ENCODE results near the gene COMMD3. TPM values are rescaled to one million over a fixed set of nuclear protein-coding genes. Genes with fewer than 3 reads are reported as not detected.

COMMD3 gene
- total RNA-seq, 1 experiment from 2014 or later: 69.4 TPM

DNA sequence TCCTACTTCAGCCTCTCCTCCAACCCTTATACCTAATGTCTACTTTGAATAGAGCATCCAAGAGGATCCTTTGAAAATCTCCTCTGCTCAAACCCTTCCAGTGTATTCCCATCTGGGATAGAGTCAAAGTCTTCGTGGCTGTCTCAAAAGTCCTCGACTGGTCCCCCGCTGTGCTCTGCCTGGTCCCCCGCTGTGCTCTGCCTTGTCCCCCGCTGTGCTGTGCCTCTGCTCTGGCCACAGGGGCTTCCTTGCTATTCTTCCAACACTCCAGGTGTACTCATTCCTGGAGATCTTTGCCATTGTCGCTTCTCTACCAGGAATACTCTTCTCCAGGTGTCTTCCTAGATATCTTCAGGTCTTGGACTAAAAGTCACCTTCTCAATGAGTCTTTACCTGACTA, 36.1 kb upstream of the COMMD3 start:
- H3K9me3 Mint-ChIP-seq (ENCODE audit: unreplicated experiment): no peaks in the 10 kb centered on the region
- POLR2A ChIA-PET: interaction anchor here (0.7 kb wide), 1 partner anchor 353 kb away, joined by 3 read pairs; no protein-coding TSS in a partner anchor
- TF ChIP-seq, protein P1, sequence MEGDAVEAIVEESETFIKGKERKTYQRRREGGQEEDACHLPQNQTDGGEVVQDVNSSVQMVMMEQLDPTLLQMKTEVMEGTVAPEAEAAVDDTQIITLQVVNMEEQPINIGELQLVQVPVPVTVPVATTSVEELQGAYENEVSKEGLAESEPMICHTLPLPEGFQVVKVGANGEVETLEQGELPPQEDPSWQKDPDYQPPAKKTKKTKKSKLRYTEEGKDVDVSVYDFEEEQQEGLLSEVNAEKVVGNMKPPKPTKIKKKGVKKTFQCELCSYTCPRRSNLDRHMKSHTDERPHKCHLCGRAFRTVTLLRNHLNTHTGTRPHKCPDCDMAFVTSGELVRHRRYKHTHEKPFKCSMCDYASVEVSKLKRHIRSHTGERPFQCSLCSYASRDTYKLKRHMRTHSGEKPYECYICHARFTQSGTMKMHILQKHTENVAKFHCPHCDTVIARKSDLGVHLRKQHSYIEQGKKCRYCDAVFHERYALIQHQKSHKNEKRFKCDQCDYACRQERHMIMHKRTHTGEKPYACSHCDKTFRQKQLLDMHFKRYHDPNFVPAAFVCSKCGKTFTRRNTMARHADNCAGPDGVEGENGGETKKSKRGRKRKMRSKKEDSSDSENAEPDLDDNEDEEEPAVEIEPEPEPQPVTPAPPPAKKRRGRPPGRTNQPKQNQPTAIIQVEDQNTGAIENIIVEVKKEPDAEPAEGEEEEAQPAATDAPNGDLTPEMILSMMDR (IDR thresholded peaks at IDR 0.05; ENCODE audit: unreplicated experiment): no peak
- H3K4me3 Mint-ChIP-seq (ENCODE audit: unreplicated experiment): no peak overlapping the region
- intact Hi-C loops (cut with micrococcal nuclease): no loop called here
- DNase-seq (ENCODE audit: unreplicated experiment): no peak
- no peak overlapping the region for H3K27ac Mint-ChIP-seq (ENCODE audit: low read depth, unreplicated experiment)
- CTCF ChIA-PET: interaction anchor here (0.7 kb wide), 1 partner anchor 775 kb away, joined by 3 read pairs; no protein-coding TSS in a partner anchor
- BruUV-seq (replicated peaks): no TSS peak
- no peaks in the 10 kb centered on the region for H3K4me1 Mint-ChIP-seq (ENCODE audit: insufficient read depth, unreplicated experiment)
- H3K36me3 Mint-ChIP-seq (ENCODE audit: insufficient read depth, unreplicated experiment): no peaks in the 10 kb centered on the region
- H3K27me3 Mint-ChIP-seq (ENCODE audit: insufficient read depth, unreplicated experiment): peaks cover 15% of the 10 kb centered on the region

GRCh38 chr10:22285130-22285529, 31.1 kb upstream of the COMMD3 start:
- Mint-ChIP-seq H3K27ac (ENCODE audit: low read depth, unreplicated experiment) (no peak overlapping the region), H3K27me3 (ENCODE audit: insufficient read depth, unreplicated experiment) (peaks cover 5% of the 10 kb centered on the region), H3K36me3 (ENCODE audit: insufficient read depth, unreplicated experiment) (no peaks in the 10 kb centered on the region), H3K9me3 (ENCODE audit: unreplicated experiment) (no peaks in the 10 kb centered on the region), H3K4me3 (ENCODE audit: unreplicated experiment) (no peak overlapping the region), H3K4me1 (ENCODE audit: insufficient read depth, unreplicated experiment) (no peaks in the 10 kb centered on the region)
- TF ChIP-seq, protein P1 (IDR thresholded peaks at IDR 0.05; ENCODE audit: unreplicated experiment): no peak
- BruUV-seq (replicated peaks): no TSS peak
- POLR2A ChIA-PET: interaction anchor here (1.2 kb wide), 1 partner anchor 31 kb away, joined by 3 read pairs; the partner anchor contains the start of gene COMMD3
- DNase-seq (ENCODE audit: unreplicated experiment): no peak
- CTCF ChIA-PET: interaction anchor here (0.5 to 0.7 kb wide), 3 partner anchors 423 to 1206 kb away, joined by 3 read pairs; no protein-coding TSS in a partner anchor
- intact Hi-C loops (cut with micrococcal nuclease): no loop called here

DNA sequence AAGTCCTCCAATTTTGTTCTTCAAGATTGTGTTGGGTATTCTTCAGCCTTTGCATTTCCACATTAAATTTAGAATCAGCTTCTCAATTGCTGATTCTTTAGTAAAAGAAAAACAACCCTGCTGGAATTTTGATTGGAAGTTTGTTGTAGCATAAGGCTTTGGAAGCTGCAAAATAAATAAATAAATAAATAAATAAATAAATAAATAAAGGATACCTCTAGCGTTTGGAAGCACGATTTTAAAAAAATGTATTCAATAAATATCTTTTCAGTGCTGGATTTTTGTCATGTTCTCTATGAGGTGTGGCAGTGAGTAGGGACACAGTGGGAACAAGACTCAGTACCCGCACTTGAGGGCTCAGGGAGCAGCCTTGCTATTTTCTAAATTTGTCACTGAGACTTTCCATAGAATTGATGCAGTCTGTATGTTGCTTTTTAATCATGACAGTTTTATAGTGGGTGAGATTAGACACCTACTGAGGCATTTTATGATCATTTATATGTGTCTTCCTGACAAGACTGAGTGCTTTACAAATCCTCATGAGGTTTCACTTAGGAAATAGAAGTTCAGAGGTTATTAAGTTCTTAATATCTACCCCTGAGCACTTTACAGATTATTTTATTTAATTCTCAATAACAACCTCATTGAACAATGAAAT, 22.3 kb upstream of the COMMD3 start:
- no peak for DNase-seq (ENCODE audit: unreplicated experiment)
- ChIA-PET CTCF (interaction anchor here (0.6 to 0.7 kb wide), 3 partner anchors 66 to 751 kb away, joined by 3 to 4 read pairs (median 3); no protein-coding TSS in a partner anchor), POLR2A (no interaction called here)
- no peak overlapping the region for H3K27ac Mint-ChIP-seq (ENCODE audit: low read depth, unreplicated experiment)
- H3K27me3 Mint-ChIP-seq (ENCODE audit: insufficient read depth, unreplicated experiment): no peaks in the 10 kb centered on the region
- TF ChIP-seq, protein P1 (IDR thresholded peaks at IDR 0.05; ENCODE audit: unreplicated experiment): no peak
- no peaks in the 10 kb centered on the region for H3K9me3 Mint-ChIP-seq (ENCODE audit: unreplicated experiment)
- no peaks in the 10 kb centered on the region for H3K36me3 Mint-ChIP-seq (ENCODE audit: insufficient read depth, unreplicated experiment)
- intact Hi-C loops (cut with micrococcal nuclease): no loop called here
- BruUV-seq (replicated peaks): no TSS peak
- no peaks in the 10 kb centered on the region for H3K4me1 Mint-ChIP-seq (ENCODE audit: insufficient read depth, unreplicated experiment)
- H3K4me3 Mint-ChIP-seq (ENCODE audit: unreplicated experiment): no peak overlapping the region

GRCh38 chr10:22294694-22295093, 21.5 kb upstream of the COMMD3 start:
- ChIA-PET POLR2A (no interaction called here), CTCF (interaction anchor here (0.6 to 1.0 kb wide), 2 partner anchors 58 to 291 kb away, joined by 3 read pairs; no protein-coding TSS in a partner anchor)
- Mint-ChIP-seq H3K4me1 (ENCODE audit: insufficient read depth, unreplicated experiment) (no peaks in the 10 kb centered on the region), H3K27me3 (ENCODE audit: insufficient read depth, unreplicated experiment) (no peaks in the 10 kb centered on the region), H3K27ac (ENCODE audit: low read depth, unreplicated experiment) (no peak overlapping the region), H3K4me3 (ENCODE audit: unreplicated experiment) (no peak overlapping the region), H3K9me3 (ENCODE audit: unreplicated experiment) (no peaks in the 10 kb centered on the region), H3K36me3 (ENCODE audit: insufficient read depth, unreplicated experiment) (no peaks in the 10 kb centered on the region)
- no peak for DNase-seq (ENCODE audit: unreplicated experiment)
- BruUV-seq (replicated peaks): no TSS peak
- TF ChIP-seq, protein P1 (IDR thresholded peaks at IDR 0.05; ENCODE audit: unreplicated experiment): no peak
- intact Hi-C loops (cut with micrococcal nuclease): no loop called here

All from MCF 10A (cell line).